NOMO-1 treated with dmso at 0.1 percent for 144 hours (cell line): ENCODE measurements around the gene ANKRD31.
"Not testable (repeated sequence)": the region's sequence is repeated elsewhere in the genome, so short reads cannot be mapped to it uniquely, and the experiment has no call there.

Source experiments
- DNase-seq: peaks from one replicate; lab custom pipeline; 2025; ENCODE audit not compliant: unreplicated experiment; lab: John Stamatoyannopoulos, UW

The ANKRD31 gene

GRCh38 chr5:75235711-75236110, 967 bp downstream of the ANKRD31 start:
- no peak for DNase-seq

DNA sequence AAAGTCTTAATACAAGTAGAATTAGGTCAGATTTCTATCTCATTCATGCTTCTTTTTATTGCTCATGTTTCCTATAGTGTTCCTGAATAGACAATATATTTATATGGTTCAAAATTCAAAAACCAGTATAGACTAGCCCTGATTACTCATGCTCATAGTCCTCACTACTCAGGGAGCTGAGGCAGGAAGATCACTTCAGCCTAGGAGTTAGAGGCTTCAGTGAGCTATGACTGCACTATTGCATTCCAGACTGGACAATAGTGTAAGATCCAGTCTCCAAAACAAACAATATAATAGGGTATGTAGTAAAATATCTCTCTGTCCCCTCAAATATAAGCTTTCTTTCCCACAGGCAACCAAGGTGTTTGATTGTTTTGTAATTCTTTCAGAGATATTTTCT, 2.4 kb downstream of the ANKRD31 start:
- DNase-seq, result no peak

GRCh38 chr5:75226916-75227315, 9.8 kb downstream of the ANKRD31 start:
- no peak for DNase-seq

DNA sequence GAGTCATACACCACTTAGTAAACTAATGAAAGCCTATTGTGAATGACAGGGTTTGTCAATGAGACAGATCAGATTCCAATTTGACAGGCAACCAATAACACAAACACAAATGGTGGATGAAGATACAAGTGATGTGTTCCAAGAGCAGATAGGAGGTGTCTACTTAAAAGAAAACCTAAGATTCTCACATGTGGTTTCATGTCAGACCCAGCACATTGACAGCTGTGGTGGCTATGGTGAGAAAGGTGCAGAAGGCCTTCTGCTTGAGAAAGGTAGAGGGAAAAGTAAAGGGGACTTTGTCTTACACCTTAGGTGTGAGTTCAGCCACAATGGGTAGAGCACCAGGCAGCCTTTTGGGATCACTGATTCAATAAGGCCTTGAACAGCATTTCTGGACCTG, 11.2 kb downstream of the ANKRD31 start:
- DNase-seq, result no peak

GRCh38 chr5:75220787-75221186, 15.9 kb downstream of the ANKRD31 start:
- not testable (repeated sequence) for DNase-seq

DNA sequence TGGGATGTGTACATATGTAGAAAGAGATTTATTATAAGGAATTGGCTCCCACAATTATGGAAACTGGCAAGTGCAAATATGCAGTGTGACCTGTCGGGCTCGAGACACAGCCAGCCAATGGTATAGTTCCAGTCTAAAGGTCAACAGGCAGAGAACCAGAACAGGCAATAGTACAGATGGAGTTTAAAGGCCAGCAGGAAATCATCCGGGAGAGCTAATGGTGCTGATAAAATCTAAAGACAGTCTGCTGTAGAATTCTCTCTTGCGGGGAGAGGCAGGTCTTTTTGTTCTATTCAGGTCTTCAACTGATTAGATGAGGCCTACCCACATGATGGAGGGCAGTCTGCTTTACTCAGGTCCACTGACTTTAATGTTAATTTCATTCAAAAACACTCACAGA, 21.8 kb downstream of the ANKRD31 start:
- no peak for DNase-seq

GRCh38 chr5:75214409-75214808, 22.3 kb downstream of the ANKRD31 start:
- no peak for DNase-seq

DNA sequence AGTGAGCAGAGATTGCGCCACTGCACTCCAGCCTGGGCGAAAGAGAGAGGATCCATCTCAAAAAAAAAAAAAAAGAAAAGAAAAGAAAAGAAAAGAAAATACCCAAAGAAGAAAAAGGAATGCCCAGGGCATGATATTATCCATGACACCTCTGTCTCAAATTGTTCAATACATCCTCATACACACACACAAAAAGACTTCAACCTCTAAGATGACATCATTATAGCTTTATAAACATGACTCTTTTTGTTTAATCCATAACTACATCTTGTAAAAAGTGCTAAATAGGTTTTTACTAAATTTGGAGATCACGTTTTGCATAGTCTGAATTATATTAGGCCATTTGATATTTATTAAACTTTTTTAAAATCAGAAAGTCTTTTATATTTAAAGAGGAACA, 33.1 kb downstream of the ANKRD31 start:
- DNase-seq, result no peak

DNA sequence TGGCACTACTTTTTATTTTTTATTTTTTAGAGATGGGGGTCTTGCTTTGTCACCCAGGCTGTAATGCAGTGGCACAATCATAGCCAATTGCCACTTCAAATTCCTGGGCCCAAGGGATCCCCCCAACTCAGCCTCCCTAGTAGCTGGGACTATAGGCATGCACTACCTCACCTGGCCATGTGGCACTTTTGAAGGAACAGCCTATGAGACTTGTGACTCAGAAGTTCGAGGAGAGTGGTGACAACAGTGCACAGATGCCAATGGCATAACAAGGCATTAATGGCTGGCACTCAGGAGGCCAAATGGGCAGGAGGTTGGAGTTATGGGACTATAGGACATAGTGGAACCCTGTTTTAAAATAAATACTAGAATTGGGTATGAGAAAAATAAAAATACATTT, 33.7 kb downstream of the ANKRD31 start:
- DNase-seq, result no peak

DNA sequence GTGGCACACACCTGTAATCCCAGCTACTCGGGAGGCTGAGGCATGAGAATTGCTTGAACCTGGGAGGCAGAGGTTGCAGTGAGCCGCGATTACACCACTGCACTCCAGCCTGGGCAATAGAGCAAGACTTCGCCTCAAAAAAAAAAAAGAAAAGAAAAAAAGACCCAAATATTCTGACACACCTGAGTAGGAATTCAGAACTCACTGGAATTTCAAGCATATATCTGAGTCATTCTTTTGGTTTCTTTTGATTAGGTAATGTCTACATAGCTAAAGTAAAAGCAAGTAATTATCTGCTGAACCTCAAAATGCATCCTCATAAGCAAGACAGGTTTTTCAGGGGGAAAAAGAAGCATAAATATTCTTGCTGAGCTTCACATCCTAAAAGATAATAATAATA, 35.9 kb downstream of the ANKRD31 start:
- no peak for DNase-seq

GRCh38 chr5:75199946-75200345, 36.7 kb downstream of the ANKRD31 start:
- DNase-seq, result no peak

DNA sequence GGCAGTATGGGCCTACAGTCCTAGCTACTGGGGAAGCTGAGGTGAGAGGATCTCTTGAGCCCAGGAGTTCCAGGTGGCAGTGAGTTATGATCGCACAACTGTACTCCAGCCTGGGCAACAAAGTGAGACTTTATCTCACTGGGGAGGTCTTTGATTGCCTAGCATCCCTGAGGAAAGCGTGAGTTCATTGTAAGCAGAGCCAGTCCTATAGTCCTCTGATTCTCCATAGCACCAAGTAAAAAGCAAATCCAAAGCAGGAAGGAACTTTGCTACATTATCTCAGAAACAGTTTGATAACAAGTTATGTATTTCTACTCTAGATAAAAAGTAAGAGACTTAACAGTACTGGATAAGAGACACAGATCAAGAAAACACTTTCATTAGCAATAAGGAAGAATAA, 37.6 kb downstream of the ANKRD31 start:
- no peak for DNase-seq

- DNase-seq, result no peak
Observed at GRCh38 chr5:75197745-75198144, 38.9 kb downstream of the ANKRD31 start.

- no peak for DNase-seq
Observed at GRCh38 chr5:75192804-75193203, 43.9 kb downstream of the ANKRD31 start.

DNA sequence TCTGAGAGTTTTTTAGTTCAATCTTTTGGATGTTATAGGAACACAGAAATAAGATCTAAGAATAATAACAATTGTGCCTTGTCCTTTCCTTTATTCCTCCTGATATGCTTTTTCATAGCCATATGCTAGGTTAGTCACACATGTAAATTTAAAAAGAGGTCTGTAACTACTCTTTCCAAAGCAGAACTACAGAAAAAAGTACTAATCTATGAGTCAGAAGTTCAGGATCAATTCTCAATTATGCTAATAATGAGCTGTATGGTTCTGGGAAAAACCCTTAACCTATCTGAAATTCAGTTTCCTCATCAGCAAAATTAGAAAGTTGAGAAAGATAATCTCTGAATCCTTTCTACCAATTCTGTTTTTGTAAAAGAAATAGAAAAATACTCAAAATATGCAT, 44.4 kb downstream of the ANKRD31 start:
- no peak for DNase-seq

GRCh38 chr5:75190227-75190626, 46.5 kb downstream of the ANKRD31 start:
- no peak for DNase-seq

DNA sequence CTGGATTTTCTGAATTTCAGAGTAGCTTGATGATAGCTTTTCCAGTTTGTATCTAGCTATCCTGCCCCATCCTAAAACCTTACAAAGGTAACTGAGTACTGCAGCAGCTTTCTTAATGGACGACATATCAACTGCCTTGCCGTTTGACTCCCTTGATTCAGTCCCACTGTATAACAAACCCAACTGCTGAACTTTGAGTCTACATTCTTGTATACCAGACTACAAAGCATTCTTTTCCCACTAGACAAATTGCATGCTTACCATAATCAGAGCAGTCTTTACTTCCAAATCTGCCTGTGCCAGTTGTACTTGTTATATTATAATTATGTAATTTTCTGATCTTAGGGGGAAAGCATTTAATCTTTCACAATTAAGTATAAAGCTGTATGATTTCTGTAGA, 47.3 kb downstream of the ANKRD31 start:
- no peak for DNase-seq

DNA sequence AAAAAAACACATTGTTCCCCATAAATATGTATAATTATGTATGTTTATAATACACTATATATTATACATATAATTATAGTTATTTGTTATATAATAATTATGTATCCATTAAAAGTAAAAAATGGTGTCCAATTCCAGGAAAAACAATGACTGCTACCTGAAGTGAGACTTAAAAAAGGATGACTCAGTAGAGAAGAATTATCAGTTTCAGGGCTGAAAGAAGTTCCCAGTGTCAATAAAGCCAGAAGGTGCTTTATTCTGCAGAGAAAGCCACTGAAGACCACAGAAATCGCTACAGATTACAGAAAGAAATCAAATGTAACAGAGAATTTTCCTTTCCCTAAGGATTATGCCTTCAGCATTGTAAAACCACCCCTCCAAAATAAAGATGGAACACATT, 50.9 kb downstream of the ANKRD31 start:
- no peak for DNase-seq

DNA sequence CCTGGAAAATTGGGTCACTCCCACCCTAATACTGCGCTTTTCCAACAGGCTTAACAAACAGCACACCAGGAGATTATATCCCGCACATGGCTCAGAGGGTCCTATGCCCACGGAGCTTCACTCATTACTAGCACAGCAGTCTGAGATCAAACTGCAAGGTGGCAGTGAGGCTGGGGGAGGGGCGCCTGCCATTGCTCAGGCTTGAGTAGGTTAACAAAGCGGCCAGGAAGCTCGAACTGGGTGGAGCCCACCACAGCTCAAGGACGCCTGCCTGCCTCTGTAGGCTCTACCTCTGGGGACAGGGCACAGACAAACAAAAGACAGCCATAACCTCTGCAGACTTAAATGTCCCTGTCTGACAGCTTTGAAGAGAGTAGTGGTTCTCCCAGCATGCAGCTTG, 60.7 kb downstream of the ANKRD31 start:
- DNase-seq, result not testable (repeated sequence)

DNA sequence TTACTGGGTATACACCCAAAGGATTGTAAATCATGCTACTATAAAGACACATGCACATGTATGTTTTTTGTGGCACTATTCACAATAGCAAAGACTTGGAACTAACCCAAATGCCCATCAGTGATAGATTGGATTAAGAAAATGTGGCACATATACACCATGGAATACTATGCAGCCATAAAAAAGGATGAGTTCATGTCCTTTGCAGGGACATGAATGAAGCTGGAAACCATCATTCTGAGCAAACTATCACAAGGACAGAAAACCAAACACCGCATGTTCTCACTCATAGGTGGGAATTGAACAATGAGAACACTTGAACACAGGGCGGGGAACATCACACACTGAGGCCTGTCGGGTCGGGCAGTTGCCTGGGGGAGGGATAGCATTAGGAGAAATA, 61.8 kb downstream of the ANKRD31 start:
- not testable (repeated sequence) for DNase-seq

- no peak for DNase-seq
Observed at GRCh38 chr5:75169516-75169915, 67.2 kb downstream of the ANKRD31 start.

GRCh38 chr5:75168026-75168735, 68.5 kb downstream of the ANKRD31 start:
- DNase-seq, result no peak

GRCh38 chr5:75167345-75167744, 69.3 kb downstream of the ANKRD31 start:
- no peak for DNase-seq
